OCI-LY1 (cell line): ENCODE results near the gene RAB15.

Experiments
- CTCF ChIP-seq: fragments of 200-600 bp; sonication (generic), shearing (Covaris generic); IDR thresholded peaks from 2 replicates; pipeline ENCODE4 v1.5.1; 2017; ENCODE audit warnings: mild to moderate bottlenecking, antibody characterized with exemption, low read length, moderate library complexity, mixed read lengths
- EZH2 ChIP-seq: fragments of 200-600 bp; sonication (generic), shearing (Covaris generic); IDR thresholded peaks from 2 replicates; pipeline ENCODE4 v1.8.0; 2017; ENCODE audit warnings: borderline replicate concordance, mixed run types, mild to moderate bottlenecking, antibody characterized with exemption, low read length, moderate library complexity, mixed read lengths

DNA sequence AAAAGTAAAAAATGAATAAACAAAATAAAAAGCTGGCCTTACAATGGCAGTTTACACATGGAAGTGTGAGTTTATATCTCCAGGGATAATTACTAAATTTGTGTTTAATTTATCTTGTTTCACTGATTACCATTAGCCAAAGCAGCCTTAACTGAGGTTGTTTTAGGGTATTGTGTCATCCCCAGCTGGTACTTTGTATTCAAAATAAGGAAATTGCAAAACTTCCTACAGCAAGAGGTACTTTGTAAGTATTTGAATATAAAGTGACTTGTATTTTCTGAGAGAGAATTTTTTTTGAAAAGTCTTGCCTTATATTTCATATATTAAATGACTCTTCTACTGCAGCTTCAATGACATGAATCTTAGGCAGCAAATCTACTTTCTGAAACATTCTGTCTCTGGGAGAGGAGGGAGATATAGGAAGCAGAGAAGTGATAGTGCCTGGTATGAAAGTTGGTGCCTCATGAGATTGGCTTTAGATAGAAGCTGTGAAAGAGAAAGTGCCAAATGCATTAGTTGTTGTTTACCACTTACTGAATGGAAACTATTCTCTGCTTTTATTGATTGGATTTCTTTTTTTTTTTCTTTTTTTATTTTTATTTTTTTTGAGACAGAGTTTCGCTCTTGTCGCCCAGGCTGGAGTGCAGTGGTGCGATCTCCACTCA is 21.3 kb upstream of the RAB15 start:
- TF ChIP-seq CTCF (no peak), EZH2 (no peak)
